ENCODE data around the gene EXOC3.

The EXOC3 gene

DNA sequence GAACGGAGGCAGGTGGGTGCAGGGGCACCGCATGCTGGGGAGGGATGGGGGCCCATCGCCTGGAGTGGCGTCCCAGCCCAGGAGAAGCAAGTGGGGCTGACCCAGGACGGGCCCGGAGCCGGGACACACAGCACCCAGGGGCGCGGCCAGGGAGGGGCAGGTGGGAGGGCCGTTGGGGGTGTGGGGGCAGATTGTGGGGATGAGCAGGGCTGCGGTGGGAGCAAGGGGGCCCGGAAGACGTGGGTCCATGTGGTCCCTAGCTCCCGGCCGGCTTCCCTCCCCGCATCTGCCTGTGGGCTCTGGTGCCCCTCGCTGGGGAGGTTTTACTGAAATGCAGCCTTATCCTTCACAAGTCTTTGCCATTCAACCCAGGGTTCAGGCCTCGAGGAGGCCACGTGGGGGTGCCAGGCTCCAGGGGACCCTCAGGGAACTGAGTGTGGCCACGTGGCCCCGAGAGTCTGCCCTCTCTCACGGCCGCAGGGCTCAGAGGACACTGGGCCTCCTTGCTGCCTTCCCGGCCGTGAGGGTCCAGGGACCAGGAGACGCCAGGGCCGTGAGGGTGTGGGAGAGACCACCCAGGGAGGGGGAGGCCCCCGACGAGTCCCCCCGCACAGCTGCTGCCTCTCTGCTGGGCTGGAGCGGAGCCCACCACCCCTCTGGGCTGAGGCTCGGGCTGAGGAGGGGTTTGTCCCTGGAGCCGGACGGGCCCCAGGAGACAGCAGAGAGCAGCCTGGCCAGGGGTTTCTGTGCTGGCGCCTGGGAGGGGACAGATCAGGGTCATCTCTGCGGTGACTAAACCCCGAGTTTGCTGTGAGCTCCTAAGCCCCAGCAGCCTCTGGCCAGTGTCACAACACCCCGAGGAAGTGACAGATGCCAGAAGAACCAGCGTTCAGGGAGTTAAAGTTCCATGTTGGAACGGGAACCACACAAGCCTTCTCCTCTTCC, 46.0 kb downstream of the EXOC3 start:
- no peak for DNase-seq (ENCODE audit: low read depth)

DNA sequence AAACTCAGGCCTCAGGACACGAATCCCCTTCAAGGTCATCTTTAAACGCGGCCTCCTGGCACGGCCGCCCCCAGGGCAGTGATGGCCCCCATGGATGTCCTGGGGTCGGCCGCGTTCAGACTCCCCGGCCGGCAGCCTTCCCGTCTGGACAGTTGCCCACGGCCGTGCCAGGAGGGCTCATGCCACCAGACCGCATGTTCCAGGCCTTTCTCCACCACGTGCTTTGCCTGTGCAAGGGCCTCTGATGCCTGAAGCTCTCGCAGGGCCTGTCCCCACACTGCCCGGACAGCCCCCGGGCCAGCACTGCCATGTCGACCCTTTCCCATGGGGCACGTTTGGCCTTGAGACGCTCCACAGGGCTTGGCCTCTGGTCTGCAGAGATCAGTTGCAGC, 46.7 kb downstream of the EXOC3 start:
- DNase-seq (ENCODE audit: low read depth), result no peak

DNA sequence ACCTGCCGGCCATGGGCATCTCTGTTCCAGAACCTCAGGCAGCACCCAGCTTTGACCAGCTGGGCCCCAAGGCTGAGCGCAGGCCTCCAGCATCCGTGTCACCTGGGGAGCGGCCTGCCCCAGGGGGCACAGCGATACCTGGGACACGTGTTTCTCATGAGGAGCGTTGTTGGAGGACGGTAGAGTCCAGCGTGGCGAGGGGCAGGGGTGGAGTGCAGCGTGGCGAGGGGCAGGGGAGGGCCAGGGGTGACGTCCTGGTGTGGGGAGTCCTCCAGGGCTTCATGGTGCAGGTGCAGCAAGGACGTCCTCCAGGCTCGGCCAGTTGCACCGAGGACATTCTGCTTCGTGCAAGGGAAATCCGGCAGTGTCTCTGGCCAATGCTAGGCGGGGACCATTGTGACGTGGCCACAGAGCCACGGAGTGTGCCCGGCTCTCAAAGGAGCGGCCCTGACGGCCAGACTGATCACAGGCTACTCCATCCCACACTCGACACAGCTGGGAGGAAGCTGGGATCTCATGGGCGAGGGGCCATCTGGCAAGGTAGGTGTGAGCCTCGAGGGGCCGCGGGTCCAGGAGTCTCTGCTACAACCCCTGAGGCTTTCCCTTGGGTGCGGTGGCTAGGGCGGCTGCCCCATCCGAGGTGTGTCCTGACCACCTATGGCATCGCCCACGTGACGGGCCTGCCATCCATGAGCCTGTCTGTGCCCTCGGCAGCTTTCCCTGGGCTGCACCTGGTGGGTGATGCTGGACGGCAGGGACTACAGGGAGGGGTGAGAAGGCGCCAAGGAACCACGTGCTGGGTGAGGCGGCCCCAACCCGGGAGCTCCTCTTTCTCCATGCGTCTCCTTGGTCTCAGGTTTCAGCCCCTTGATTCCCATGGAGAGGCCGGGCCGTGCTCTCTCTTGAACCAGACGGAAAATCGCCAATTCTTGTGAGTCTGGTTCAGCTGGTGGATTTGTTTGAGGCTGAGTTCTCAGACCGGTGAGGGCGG, 47.4 kb downstream of the EXOC3 start:
- no peak for DNase-seq (ENCODE audit: low read depth)

DNA sequence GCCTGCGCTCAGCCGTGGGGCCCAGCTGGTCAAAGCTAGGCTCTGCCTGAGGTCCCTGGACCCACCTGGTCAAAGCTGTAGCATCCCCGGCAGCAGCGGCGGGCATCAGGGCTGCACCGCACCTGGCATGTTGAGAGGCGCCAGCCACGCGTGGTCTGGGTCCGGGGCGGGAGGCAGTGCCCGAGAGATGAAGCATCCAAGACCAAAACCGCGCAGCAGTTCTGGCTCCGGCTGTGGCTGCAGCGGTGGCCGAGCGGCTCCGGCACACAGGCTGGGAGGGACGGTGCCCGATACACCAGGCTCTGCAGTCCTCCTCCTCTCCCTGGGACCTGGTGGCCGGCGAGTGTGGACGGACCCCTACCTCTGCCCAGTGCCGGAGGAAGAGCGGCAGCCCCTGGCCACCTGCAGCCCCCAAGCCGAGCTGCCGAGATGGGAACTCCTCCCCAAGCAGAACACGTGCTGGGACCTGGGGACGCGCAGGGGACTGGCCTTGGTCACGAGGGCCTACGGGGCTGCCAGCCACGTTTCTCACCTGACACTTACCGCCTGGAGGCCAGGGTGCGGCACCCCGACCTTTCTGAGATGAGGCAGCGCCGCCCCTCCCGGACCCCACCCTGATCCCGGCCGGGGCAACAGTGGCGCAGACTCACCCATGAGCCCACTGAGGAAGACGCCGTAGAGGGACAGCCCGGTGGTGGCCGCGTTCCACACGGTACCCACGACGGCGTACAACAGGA, 48.3 kb downstream of the EXOC3 start:
- DNase-seq (ENCODE audit: low read depth), result no peak

DNA sequence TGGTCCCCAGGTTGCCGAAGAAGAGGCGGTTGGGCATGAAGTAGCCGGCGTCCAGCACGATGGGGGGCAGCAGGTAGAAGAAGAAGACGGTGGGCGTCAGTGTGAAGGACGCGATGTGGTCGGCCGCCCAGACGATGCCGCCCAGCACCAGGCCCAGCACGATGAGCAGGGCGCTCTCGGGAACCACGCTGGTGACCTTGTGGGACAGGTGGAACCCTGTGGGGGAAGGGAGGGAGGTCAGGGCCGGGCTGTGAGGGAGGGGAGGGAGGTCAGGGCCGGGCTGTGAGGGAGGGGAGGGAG, 48.8 kb downstream of the EXOC3 start:
- DNase-seq (ENCODE audit: low read depth), result no peak

DNA sequence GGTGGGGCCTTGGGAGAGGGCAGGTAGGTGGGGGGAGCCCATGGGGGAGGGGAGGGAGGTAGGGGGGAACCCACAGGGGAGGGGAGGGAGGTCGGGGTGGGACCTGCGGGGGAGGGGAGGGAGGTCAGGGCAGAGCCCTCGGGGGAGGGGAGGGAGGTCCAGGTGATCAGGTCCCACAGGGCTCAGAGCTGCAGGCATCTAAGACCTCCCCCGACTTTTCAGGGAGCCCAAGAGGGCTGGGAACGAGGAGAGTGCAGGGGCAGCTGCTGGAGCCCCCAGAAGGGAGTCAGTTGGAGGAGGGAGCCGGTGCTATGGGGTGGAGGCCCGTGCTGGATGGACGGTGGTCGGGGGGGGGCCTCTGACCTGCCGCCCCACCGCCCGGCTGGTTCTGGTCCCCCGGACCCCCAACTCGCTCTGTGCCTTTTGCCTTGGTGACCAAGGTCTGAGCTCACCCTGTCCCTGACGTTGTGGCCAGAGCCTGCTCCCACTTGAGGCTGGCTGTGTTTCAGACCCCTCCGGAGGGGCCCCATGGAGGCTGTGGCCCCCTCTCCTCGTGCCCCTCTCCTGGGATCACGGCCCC, 49.4 kb downstream of the EXOC3 start:
- DNase-seq (ENCODE audit: low read depth), result no peak

DNA sequence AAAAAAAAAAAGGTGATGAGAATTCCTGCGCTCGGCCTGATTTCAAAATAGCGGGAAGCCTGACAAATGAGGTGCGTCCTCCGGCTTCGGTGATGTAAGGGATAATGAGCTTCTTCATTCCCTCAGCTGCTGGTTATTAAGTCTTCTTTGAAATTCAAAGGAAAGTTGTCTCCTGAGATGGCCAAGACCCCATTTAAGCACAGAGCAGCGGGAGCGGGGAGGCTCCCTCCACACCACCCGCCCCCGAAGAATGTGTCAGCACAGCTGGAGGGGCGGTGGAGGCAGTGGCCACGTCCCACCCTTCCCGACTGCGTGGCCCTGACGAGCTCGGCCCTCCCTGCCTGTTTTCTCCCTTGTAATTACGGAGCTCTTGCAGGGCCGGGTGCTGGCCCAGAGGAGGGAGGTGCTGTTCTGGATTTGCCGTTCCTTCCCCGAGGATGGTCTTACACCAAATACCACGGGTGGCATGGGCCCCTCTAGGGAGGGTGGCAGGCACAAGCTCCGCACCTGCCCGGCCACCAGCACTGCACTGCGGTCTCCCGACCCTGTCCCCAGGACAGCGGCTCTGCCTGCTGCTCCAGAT, 50.2 kb downstream of the EXOC3 start:
- no peak for DNase-seq (ENCODE audit: low read depth)

DNA sequence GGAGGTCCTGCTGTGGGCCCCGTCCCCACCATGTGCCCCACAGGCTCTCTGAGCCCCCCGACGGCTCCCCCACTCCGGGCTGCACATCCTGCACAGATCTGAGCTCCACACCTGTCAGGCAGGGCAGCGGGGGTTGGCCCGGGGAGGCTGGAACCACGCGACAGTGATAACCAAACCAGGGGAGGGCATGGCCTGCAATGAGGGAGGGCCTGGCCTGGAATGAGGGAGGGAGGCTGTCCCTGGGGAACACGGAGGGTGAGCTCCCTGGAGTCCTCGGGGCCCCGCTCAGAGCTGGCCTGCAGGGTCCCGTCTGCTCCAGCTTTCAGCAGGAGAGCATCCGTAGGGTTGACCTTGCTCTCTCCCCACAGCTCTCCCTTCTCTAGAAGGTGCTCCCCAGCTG, 50.8 kb downstream of the EXOC3 start:
- no peak for DNase-seq (ENCODE audit: low read depth)

DNA sequence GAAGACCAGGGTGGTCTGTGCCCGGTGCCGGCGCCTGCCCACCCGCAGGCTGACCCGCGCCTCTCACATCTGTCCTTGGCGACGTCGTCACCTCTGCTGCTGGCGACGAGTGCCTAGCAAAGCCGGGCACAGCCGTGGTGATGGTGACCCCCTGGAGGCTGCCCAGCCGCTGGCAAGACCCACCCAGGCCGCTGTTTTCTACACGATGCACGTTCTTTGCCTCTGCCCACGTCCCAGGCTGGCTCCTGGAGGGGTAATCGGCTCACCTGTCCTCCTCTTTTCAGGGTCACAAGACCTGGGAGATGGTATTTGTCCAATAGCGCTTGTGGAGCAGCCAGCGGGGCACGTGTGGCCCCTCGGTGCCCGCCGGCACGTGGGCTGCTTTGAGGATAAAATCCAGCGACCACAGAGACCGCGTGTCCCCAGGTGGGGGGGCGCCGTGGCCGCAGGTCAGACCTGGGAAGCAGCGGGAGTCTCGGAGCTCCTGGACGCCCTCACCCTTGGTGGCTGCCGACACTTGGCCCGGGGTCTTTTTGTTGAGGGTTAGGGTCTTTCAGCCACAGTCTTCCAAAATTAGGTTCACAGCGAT, 51.8 kb downstream of the EXOC3 start:
- DNase-seq (ENCODE audit: low read depth), result no peak

DNA sequence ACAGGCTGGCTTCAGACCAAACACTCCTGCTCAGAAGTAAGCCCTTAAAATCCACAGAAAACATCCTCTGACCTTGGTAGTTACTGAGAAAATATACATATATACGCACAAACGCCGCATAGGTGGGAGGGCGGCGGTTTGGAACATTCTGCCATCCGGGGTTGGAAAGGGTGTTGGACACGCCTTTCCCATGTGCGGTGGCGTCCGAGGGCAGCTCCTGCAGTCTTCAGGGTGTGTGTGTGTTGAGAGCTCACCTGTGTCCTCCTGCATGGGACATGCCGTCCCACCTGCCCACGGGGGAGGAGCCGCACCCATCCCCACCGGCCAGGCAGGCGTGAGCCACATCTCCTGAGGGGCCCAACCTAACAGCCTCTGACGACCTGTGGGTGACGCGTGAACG, 53.1 kb downstream of the EXOC3 start:
- DNase-seq (ENCODE audit: low read depth), result no peak

DNA sequence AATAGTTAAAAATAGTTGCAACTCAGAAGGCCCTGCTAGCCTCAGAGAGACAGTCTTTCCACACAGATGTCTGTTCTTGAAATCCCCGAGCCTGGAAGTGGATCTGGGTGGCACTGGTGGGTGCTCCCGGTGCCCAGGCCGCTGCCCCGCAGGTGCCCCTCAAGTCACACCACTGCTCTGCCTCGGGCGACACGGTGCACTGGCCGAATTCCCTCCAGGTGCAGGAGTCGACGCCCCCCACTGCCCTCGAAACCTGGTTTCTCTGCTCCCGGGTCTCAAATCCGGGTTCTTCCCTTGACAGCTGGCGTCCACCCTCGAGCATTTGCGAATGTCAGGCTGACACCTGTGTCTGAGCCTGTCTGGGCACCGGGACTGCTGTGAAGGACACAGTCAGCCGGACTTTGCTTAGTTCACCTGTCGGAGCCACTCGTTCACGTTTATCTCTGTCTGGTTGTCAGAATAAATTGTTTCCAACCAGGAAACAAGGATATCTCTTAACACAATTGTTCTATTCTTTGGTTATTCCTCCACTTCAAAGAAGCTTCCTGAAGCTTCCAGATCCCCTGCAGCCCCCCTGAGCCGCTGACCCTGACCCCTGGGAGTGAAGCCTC, 54.2 kb downstream of the EXOC3 start:
- DNase-seq (ENCODE audit: low read depth), result no peak

DNA sequence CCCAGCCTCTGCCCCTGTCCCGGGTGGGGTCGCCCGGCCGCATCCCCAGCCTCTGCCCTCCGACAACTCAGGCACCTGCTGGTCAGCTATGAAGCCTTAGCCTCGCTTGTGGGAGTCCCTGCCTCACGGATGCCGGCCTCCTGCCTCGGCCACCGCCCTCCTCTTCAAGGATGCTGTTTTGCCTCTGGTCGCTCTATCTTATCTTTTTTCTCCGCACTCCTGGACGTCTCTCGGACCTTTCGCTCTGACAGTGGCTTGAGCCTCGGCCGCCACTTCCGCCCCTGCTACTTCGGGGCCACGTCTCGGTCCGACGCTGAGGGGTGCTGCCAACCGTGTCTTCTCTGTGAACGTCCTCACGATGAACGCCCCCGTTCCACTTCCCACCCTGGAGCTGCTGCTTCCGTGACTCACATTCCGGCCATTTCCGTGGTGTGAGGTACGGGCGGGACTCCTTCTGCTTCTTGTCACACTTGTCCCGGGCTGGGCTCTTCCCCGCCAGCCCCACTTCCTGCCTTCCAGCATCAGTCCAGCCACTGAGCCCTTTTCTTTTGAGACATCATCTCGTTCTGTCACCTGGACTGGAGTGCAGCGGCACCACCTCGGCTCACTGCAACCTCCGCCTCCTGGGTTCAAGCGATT, 55.0 kb downstream of the EXOC3 start:
- no peak for DNase-seq (ENCODE audit: low read depth)

DNA sequence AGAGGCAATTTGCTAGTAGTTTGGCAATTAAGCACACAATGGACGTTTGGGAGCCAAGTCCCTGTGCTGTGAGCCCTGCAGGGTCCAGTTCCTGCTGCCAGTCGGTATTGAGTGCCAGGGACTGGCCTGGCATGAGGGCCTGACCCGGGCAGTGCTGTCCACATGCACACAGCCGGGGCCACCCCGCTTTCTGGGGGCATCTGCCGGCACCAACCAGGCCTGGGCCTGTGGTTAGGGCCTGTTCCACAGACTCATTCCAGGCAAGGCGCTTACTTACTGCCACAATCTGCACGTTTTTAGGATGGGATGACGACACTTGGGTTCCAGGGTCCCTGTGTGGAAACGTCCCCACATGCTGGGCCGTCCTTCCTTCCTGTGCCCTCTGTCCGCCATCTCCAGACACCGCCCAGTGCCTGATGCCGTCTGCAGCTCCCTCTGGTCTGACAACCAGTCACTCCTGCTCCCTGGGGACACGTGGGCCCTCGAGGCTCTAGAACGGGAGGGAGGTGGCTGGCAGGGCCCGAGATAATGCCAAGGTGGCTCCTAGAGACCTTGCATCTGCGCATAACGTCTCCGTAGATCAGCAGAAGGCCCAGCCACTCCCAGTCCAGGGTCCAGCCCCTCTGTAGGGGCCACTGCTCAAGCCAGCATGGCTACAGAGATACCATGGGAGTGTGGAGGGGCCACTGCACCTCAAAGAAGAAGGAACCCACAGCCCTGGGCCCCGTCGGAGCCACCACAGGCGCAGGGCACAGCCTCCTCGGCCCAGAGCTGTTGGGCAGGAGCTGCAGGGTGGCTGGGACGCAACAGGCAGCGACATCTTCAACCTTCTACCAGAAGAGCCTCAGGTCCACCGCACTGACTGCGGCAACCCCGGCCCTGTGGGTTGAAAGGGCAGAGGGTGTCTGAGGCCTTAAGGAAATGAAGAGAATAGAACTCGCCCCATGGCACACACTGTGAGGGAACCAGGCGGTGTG, 56.5 kb downstream of the EXOC3 start:
- DNase-seq (ENCODE audit: low read depth), result no peak

DNA sequence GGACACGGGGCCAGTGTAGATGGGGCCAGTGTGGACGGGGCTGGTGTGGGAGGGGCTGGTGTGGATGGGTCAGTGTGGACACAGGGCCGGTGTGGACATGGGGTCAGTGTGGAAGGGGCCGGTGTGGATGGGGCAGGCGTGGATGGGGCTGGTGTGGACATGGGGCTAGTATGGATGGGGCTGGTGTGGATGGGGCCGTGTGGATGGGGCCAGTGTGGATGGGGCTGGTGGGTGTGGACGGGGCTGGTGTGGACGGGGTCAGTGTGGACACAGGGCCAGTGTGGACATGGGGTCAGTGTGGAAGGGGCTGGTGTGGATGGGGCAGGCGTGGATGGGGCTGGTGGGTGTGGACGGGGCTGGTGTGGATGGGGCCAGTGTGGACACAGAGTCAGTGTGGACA, 57.5 kb downstream of the EXOC3 start:
- DNase-seq (ENCODE audit: low read depth), result no peak

DNA sequence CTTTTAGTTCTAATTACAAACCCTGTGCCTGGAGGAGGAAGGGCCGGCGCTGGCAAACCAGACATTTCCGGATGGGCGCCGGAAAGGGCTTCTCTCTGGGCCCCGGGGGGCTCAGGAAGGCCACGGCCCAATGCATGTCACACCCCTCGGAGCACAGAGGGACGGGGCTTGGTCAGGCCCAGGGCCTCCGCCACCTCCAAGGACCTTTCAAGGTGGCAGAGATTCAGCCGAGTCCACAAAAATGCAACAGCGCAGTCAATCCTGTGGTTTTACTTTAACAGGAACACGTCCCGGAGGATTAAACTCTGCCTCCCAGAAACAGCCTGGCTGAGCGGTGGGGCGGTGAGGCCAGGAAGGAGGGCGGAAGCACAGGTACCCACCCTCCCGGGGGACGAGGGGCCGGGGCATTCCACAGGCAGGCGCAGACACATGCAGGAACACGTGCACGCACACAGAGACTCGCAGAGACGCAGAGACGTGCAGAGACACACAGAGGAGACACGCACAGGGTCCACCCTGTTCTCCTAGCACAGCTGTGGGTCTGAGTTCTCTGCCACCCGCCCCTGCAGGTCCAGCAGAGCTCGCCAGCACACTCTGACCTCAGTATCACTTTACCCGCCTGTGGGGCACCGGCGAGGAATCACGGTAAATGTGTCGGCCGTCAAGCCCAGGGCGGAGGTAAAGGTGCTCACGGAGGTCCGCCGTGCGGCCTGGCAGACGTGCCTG, 58.3 kb downstream of the EXOC3 start:
- no peak for DNase-seq (ENCODE audit: low read depth)

DNA sequence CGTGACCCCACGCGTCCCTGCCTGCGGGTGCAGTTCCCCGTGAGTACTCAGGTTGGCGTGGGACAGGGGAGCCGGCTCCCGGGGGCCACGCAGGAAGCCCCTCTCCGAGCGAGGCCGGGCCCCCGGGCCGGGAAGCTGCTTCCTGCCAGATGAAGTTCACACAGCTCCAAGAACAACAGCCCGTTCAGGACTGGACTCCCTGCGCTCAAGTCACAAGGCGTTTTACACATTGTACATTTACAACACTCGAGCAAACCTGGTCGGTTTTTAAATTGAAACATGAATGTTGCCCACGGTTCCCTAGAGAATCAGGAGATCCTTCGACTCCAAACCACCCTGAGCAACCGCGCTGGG, 58.8 kb downstream of the EXOC3 start:
- no peak for DNase-seq (ENCODE audit: low read depth)

DNA sequence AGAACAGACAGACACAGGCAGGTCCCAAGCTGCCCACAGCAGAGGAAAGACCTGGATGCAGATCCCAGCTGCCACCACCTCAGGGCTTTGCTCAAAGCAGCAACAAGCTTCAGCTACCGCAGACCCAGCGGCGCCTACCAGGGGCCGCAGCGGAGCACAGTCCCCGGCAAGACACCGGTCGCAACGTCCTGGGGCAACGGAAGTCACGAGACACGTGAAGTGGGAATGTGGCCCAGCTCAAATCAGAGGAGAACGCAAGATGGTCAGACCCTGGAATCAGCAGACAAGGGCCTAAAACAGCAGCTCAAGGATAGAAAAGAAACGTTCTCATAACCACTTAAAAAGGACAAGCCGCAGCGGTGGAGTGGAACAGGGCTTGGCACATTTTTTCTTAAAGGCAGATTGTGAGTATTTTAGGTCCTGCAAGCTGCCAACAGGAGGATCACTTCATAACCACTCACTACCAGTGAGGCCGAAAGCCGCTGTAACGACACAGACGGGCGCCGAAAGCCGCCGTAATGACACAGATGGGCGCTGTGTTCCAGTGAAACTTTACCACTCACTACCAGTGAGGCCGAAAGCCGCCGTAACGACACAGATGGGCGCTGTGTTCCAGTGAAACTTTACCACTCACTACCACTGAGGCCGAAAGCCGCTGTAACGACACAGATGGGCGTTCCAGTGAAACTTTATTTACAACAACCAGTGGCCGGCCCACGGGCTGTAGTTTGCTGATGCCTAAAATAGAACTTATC, 59.5 kb downstream of the EXOC3 start:
- DNase-seq (ENCODE audit: low read depth), result no peak
